ENCODE measurements around the gene PTS.

DNA sequence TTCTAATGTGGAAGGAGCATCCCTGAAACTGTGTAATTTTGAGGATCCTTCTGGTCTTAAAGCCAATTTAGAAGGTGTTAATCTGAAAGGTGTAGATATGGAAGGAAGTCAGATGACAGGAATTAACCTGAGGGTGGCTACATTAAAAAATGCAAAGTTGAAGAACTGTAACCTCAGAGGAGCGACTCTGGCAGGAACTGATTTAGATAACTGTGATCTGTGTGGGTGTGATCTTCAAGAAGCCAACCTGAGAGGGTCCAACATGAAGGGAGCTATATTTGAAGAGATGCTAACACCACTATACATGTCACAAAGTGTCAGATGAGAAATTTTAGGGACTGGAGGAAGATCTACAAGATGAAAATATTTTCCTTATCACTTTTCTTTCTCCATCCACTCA lies 43.4 kb upstream of the PTS start:
- TF ChIP-seq, protein P1, sequence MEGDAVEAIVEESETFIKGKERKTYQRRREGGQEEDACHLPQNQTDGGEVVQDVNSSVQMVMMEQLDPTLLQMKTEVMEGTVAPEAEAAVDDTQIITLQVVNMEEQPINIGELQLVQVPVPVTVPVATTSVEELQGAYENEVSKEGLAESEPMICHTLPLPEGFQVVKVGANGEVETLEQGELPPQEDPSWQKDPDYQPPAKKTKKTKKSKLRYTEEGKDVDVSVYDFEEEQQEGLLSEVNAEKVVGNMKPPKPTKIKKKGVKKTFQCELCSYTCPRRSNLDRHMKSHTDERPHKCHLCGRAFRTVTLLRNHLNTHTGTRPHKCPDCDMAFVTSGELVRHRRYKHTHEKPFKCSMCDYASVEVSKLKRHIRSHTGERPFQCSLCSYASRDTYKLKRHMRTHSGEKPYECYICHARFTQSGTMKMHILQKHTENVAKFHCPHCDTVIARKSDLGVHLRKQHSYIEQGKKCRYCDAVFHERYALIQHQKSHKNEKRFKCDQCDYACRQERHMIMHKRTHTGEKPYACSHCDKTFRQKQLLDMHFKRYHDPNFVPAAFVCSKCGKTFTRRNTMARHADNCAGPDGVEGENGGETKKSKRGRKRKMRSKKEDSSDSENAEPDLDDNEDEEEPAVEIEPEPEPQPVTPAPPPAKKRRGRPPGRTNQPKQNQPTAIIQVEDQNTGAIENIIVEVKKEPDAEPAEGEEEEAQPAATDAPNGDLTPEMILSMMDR (IDR thresholded peaks at IDR 0.05): no peak
- TF ChIP-seq POLR2A (IDR thresholded peaks at IDR 0.05): no peak
- TF ChIP-seq POLR2AphosphoS5 (IDR thresholded peaks at IDR 0.05): no peak
- TF ChIP-seq EP300 (IDR thresholded peaks at IDR 0.05): no peak

Data from stomach (tissue), 4 donors.